ENCODE data around the gene SH3PXD2A.

- TF ChIP-seq CTCF (conservative IDR thresholded peaks at IDR 0.05; ENCODE audit: low read depth, low read length) (no peak), POLR2A (IDR thresholded peaks at IDR 0.05; ENCODE audit: low read depth, low read length) (no peak), CHD1 (IDR thresholded peaks at IDR 0.05; ENCODE audit: low read depth, low read length) (no peak)
Measured at GRCh38 chr10:103839872-103840739, 15.3 kb downstream of the SH3PXD2A start.
